HG02642 (cell line): ENCODE measurements around the gene PPP1R17.

Source experiments
- ATAC-seq: cut with Tn5 transposase; IDR thresholded peaks from one replicate; pipeline ENCODE4 v1.9.1; 2021; ENCODE audit warnings: mild to moderate bottlenecking; ENCODE audit not compliant: unreplicated experiment, poor library complexity

Gene PPP1R17

DNA sequence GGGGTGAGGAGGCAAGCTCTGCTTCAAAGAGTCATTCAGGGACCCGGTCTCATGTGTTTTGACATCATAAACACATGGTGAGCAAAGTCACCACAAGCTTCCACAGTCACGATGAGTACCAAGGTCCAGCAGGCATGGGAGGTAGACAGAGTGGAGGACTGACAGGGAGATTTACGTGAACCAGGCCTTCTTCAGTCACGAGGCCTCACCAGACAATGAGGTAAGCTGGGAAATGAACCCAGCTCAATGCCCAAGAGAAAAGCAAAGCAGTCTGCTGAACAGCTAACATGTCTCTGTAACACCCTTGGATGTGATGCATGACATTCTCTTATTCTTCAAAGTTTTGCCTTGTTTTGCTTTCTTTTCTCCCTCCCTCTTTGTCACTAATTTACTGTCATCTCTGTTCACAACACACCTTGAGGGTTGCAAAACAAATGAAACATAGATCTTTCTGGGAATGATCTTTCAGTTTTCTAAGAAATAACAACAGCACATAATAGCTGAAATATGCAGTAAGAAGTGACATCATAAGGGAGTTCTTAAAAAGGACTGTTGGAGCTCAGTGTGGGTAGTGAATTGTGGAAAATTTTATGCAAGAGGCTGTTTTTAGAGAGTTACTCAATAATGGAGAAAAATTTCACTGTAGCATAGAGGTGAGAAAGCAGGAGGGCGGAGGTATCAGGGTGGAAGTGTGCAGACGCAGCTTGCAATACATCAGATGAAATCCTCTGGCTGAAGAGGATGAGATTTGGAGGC, 9.0 kb downstream of the PPP1R17 start:
- no peak for ATAC-seq

GRCh38 chr7:31699050-31699449, 12.0 kb downstream of the PPP1R17 start:
- no peak for ATAC-seq

GRCh38 chr7:31702354-31702753, 15.3 kb downstream of the PPP1R17 start:
- ATAC-seq, result no peak

DNA sequence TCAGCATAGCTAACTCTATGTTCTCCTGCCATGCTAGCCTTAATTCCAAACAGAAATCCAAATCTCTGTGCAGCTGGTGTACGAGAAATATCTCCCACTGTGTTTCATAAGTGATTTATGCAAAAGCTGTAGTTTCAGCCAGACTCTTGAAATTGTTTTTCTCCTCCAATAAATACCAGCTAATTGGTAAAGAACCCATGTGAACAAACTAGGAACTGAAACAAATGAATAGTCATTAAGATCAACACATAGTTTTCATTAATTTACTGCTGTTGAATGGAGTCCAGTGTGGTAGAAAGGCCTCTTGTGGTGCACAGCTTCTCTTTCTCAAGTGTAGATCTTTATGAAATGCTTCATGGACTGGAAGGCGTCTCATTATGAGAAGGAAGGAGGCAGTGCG, 18.4 kb downstream of the PPP1R17 start:
- no peak for ATAC-seq

DNA sequence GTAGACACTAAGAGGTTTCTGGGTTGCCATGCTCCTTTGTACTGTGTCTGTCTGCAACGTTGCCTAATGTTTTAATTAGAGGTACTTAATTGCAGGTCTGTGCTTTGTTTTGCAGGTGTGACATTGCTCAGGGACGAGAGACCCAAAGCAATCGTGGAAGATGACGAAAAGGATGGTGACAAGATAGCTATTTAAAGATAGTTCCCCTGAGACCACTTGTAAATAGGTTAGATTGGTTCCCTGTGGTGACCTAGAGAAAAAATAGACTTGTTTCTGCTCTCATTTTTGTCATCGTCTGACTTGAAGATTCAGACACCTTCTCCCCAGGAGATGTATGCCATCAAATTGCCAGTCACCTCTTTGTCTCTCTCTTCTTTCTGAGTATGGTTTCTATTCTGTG, 20.1 kb downstream of the PPP1R17 start:
- no peak for ATAC-seq

- ATAC-seq, result no peak
These were observed 23.2 kb downstream of the PPP1R17 start for GRCh38 chr7:31710171-31710570.

GRCh38 chr7:31716355-31716754, 29.3 kb downstream of the PPP1R17 start:
- ATAC-seq, result no peak

- no peak for ATAC-seq
These were observed 33.4 kb downstream of the PPP1R17 start for GRCh38 chr7:31720366-31720765.

GRCh38 chr7:31724696-31725095, 37.7 kb downstream of the PPP1R17 start:
- ATAC-seq, result no peak

GRCh38 chr7:31729195-31729804, 42.3 kb downstream of the PPP1R17 start:
- no peak for ATAC-seq

- no peak for ATAC-seq
These were observed 47.4 kb downstream of the PPP1R17 start for GRCh38 chr7:31734456-31734855.

DNA sequence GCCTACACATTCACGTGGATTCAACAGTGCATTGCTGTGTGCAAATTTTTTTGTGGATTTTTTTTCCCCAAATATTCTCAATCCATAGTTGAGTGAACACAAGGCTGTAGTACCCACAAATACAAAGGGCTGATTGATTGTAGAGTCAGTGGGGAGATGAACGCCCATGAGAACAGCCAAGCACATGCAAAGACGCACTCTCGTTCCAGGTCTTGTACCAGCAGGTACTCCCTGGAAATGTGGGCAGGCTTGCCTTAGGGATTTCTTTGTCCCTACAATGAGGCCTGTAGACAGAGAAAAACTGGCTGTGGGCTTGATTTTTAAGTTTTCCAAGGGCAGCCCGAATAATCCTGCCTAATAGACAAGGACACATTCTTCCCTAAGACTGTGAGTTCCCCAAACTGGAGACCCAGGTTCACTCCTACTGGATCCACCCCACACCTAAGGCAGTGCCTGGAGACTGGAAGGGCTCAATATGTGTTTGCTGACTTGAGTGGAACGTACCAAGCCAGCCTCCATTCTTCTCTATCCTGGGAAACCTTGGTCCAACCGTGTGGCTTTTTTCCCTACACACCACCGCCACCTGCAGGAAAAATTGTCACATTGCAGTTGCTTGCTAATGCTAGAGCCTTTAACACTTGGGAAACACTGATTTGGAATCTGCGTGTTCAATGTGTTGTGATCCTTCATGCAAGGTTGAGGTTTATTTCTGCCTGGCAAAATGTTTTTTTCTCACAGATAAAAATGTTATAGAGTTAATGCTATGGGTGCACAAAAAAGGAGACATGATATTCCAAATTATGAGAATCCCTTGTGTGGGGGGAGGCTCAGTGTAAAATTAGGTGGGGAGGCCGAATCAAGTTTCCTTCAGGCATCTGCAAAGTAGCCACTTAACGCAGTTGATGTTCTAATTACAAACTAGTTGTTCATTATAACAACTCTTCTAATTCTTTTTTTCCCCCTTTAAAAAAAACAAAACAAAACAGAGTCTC, 49.3 kb downstream of the PPP1R17 start:
- no peak for ATAC-seq

DNA sequence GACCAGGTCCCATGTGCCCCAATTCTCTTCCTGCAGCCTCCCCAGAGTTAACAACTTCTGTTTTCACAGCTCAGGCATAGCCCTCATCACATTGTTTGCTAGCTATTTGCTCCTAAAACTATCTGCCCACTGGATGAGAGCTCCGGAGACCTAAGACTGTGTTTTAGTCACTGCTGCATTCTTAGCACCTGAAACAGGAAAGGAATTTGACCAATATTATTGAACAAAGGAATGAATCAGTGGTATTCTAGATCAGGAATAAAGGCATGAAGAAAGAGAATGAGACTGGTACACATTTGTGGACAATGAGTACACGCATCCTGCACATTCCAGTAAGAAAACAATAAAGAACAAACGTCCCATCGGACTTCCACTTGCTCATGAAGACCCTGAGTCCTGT, 54.8 kb downstream of the PPP1R17 start:
- ATAC-seq, result no peak

DNA sequence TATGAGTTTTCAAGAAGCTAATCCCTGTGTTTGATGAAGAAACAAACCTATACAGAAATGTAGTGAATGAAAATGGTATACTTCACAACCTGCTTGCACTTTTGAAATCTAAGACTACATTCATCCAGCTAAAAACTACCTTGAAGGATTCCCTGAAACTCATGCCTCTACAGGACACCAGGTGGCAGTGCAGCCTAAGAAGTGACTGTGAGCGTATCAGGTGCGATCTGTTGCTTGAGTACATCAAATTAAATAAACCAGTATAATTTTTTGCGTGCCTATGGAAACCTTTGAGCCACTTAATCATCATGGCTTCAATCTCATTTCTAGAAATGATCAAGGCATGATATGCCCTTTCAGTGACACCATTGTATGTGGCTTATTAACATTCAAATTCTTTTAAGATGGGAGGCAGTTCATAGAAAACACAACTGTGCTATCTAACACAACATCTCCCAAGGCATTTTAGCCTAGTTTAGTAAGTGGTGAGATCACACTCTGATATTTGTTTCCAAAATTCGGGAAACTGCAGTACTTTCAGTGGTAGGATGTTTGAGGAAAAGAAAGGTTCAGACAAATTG, 57.4 kb downstream of the PPP1R17 start:
- ATAC-seq, result peak; percentile 85

GRCh38 chr7:31747553-31747952, 60.5 kb downstream of the PPP1R17 start:
- ATAC-seq, result no peak

DNA sequence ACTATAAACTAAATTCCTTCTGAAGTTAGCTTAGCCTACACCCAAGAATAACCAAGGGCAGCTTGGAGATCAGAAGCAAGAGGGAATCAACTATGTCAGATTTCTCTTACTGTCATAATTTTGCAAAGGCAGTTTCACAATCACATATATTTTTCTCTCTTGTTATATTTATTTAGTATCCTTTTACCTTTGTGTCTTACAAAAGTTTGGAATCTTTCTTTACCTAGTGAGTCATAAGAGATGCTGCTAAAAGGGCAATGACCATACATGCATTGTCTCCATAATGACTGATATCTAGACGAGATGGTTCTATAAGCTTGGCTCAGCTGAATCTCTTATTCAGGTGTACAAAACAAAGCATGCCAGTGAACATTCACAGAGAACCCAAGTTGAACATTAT, 61.1 kb downstream of the PPP1R17 start:
- no peak for ATAC-seq

DNA sequence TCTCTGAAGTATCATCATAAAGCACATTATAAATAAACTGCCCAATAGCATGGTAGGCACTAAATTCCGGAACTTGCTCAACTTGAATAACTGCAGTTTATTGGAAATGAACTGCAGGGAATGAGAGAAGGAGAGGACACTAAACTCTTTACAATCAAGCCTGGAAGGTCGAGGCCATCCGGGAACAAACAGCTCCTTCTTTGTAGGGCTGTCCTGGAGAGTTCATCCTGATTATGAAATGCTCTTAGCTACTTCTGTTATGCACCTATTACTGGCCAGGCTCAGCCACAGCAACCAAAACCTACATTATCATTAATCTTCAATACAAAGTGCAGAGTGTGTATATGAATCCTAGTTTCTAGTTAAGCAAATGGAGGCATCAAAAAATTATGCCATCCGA, 64.7 kb downstream of the PPP1R17 start:
- no peak for ATAC-seq
